H9 (cell line): Measurements from ENCODE around the gene GSG1L. TPM values are rescaled to one million over a fixed set of nuclear protein-coding genes. Genes with fewer than 3 reads are reported as not detected.

Source experiments
- DNase-seq: peaks from one replicate; pipeline ENCODE4 v3.0.0-alpha.2; 2017
- H2AFZ ChIP-seq: one replicate; pipeline ENCODE4 v1.6.1; 2013; ENCODE audit warnings: mild to moderate bottlenecking, low read length, control low read depth, moderate library complexity
- H2AK5ac ChIP-seq: 2 replicates; pipeline ENCODE4 v1.6.1; 2013; ENCODE audit warnings: low read length, control low read depth, mixed read lengths; ENCODE audit not compliant: insufficient read length
- H2BK120ac ChIP-seq: one replicate; pipeline ENCODE4 v1.6.1; 2013; ENCODE audit warnings: low read depth, mild to moderate bottlenecking, low read length, control low read depth, inconsistent platforms; ENCODE audit not compliant: poor library complexity, severe bottlenecking
- H2BK12ac ChIP-seq: 2 replicates; pipeline ENCODE4 v1.6.1; 2013; ENCODE audit warnings: low read length, control low read depth, mixed read lengths, low read depth; ENCODE audit not compliant: insufficient read length
- H2BK15ac ChIP-seq: 2 replicates; pipeline ENCODE4 v1.6.1; 2013; ENCODE audit warnings: low read depth, low read length, control low read depth
- H2BK20ac ChIP-seq: one replicate; pipeline ENCODE4 v1.6.1; 2013; ENCODE audit warnings: low read depth, mild to moderate bottlenecking, low read length, control low read depth, inconsistent platforms; ENCODE audit not compliant: poor library complexity, severe bottlenecking
- H2BK5ac ChIP-seq: 2 replicates; pipeline ENCODE4 v1.6.1; 2013; ENCODE audit warnings: low read length, control low read depth, mixed read lengths; ENCODE audit not compliant: insufficient read length
- H3K14ac ChIP-seq: 2 replicates; pipeline ENCODE4 v1.6.1; 2013; ENCODE audit warnings: low read length, control low read depth; ENCODE audit not compliant: insufficient read depth
- H3K18ac ChIP-seq: 2 replicates; pipeline ENCODE4 v1.6.1; 2013; ENCODE audit warnings: low read depth, mild to moderate bottlenecking, mixed read lengths, low read length, control low read depth; ENCODE audit not compliant: insufficient read length
- H3K23ac ChIP-seq: 2 replicates; pipeline ENCODE4 v1.6.1; 2013; ENCODE audit warnings: low read length, control low read depth, mixed read lengths, low read depth; ENCODE audit not compliant: insufficient read length
- H3K23me2 ChIP-seq: 2 replicates; pipeline ENCODE4 v1.6.1; 2013; ENCODE audit warnings: low read depth, mild to moderate bottlenecking, mixed read lengths, low read length, control low read depth; ENCODE audit not compliant: insufficient read length, poor library complexity, severe bottlenecking
- H3K27ac ChIP-seq: 2 replicates; pipeline ENCODE4 v1.5.1; 2013; ENCODE audit warnings: low read length, control low read depth, mixed read lengths, low read depth; ENCODE audit not compliant: insufficient read length
- H3K27me3 ChIP-seq: 2 replicates; pipeline ENCODE4 v1.6.1; 2013; ENCODE audit warnings: low read length, control low read depth, inconsistent platforms; ENCODE audit not compliant: insufficient read depth
- H3K4ac ChIP-seq: 2 replicates; pipeline ENCODE4 v1.6.1; 2013; ENCODE audit warnings: low read depth, mild to moderate bottlenecking, control low read depth, inconsistent platforms, low read length, moderate library complexity
- H3K4me1 ChIP-seq: 2 replicates; pipeline ENCODE4 v1.6.1; 2013; ENCODE audit warnings: low read length, control low read depth, inconsistent platforms; ENCODE audit not compliant: insufficient read depth
- H3K4me2 ChIP-seq: 2 replicates; pipeline ENCODE4 v1.6.1; 2013; ENCODE audit warnings: low read length, control low read depth, mixed read lengths; ENCODE audit not compliant: insufficient read length, insufficient read depth
- H3K56ac ChIP-seq: 2 replicates; pipeline ENCODE4 v1.6.1; 2013; ENCODE audit warnings: low read depth, mild to moderate bottlenecking, mixed read lengths, low read length, control low read depth; ENCODE audit not compliant: insufficient read length
- H3K79me1 ChIP-seq: 2 replicates; pipeline ENCODE4 v1.6.1; 2013; ENCODE audit warnings: low read depth, mild to moderate bottlenecking, moderate library complexity, low read length, control low read depth, inconsistent platforms; ENCODE audit not compliant: insufficient read depth, poor library complexity, severe bottlenecking
- H3K79me2 ChIP-seq: 2 replicates; pipeline ENCODE4 v1.6.1; 2013; ENCODE audit warnings: low read length, control low read depth, inconsistent platforms; ENCODE audit not compliant: insufficient read depth
- H3K9ac ChIP-seq: 2 replicates; pipeline ENCODE4 v1.6.1; 2013; ENCODE audit warnings: low read length, control low read depth, mixed read lengths; ENCODE audit not compliant: insufficient read length; ENCODE audit errors: extremely low read depth
- H3K9me3 ChIP-seq: one replicate; pipeline ENCODE4 v1.6.1; 2013; ENCODE audit warnings: low read depth, low read length, inconsistent platforms; ENCODE audit not compliant: control insufficient read depth
- H3T11ph ChIP-seq: one replicate; pipeline ENCODE4 v1.6.1; 2013; ENCODE audit warnings: mild to moderate bottlenecking, low read length, control low read depth, inconsistent platforms
- H4K20me1 ChIP-seq: one replicate; pipeline ENCODE4 v1.6.1; 2013; ENCODE audit not compliant: control insufficient read depth, insufficient read length, insufficient read depth
- H4K5ac ChIP-seq: 2 replicates; pipeline ENCODE4 v1.6.1; 2013; ENCODE audit warnings: low read depth, mild to moderate bottlenecking, mixed read lengths, low read length, control low read depth; ENCODE audit not compliant: insufficient read length
- H4K8ac ChIP-seq: replicated peaks from 2 replicates; pipeline ENCODE4 v1.6.1; 2013; ENCODE audit warnings: low read length, control low read depth, mixed read lengths, low read depth; ENCODE audit not compliant: insufficient read length
- H4K91ac ChIP-seq: 2 replicates; pipeline ENCODE4 v1.6.1; 2013; ENCODE audit warnings: low read depth, mild to moderate bottlenecking, moderate library complexity, mixed read lengths, low read length, control low read depth; ENCODE audit not compliant: insufficient read length
- H3K27ac Mint-ChIP-seq, 3 experiments: 2 replicates in 2 of 3; 3 replicates in 1 of 3; pipeline ENCODE4 v1.8.0; 2020 to 2021; ENCODE audit warnings: mixed read lengths in 3 of 3, mild to moderate bottlenecking in 1 of 3, moderate library complexity in 1 of 3
- H3K27me3 Mint-ChIP-seq: 2 replicates; pipeline ENCODE4 v1.8.0; 2021; ENCODE audit warnings: low read depth, mild to moderate bottlenecking, moderate library complexity, mixed read lengths
- H3K36me3 Mint-ChIP-seq, 3 experiments: 2 replicates in 2 of 3; 3 replicates in 1 of 3; pipeline ENCODE4 v1.8.0; 2020 to 2021; ENCODE audit warnings: low read depth in 3 of 3, mixed read lengths in 3 of 3; ENCODE audit not compliant: insufficient read depth in 1 of 3
- H3K4me1 Mint-ChIP-seq, 2 experiments: 2 replicates each; pipeline ENCODE4 v1.8.0; 2020; ENCODE audit warnings: mixed read lengths in 2 of 2
- H3K4me3 Mint-ChIP-seq, 2 experiments: 2 replicates in 1 of 2; 3 replicates in 1 of 2; pipeline ENCODE4 v1.8.0; 2020 to 2021; ENCODE audit warnings: mild to moderate bottlenecking in 2 of 2, mixed read lengths in 2 of 2, moderate library complexity in 1 of 2
- H3K9me3 Mint-ChIP-seq, 2 experiments: 2 replicates in 1 of 2; 3 replicates in 1 of 2; pipeline ENCODE4 v1.8.0; 2020; ENCODE audit warnings: mild to moderate bottlenecking in 2 of 2, mixed read lengths in 2 of 2, moderate library complexity in 1 of 2
- WGBS: extraction: QIAGEN DNeasy Blood & Tissue Kit; methylation state at CpG from one replicate; pipeline ENCODE4 v1.1.7; 2013; ENCODE audit warnings: missing lambda C conversion rate, low lambda C conversion rate, mixed read lengths; ENCODE audit not compliant: insufficient read length; ENCODE audit errors: extremely low coverage; 5-methylcytosine and 5-hydroxymethylcytosine counted together
- total RNA-seq: library from RNA; stranded (reverse); gene quantifications from 2 replicates; pipeline ENCODE4 v1.2.1, GENCODE V29; 2021
- TF ChIP-seq, protein P1 (sequence below): fragments of 200-600 bp; sonication (generic); conservative IDR thresholded peaks from 3 replicates; pipeline ENCODE4 v1.8.0; 2021; ENCODE audit warnings: antibody characterized with exemption, mild to moderate bottlenecking

The GSG1L gene
- total RNA-seq, 1 experiment from 2014 or later: 0.35 TPM

- Histone ChIP-seq H2AK5ac (no peak overlapping the region), H2BK20ac (no peak overlapping the region), H3K23me2 (no peaks in the 10 kb centered on the region), H2BK12ac (no peak overlapping the region), H3K79me1 (no peaks in the 10 kb centered on the region), H4K91ac (no peak overlapping the region), H2BK120ac (no peak overlapping the region), H3T11ph (no peak overlapping the region), H3K56ac (no peak overlapping the region), H3K79me2 (no peaks in the 10 kb centered on the region), H2AFZ (no peak overlapping the region), H3K4me2 (no peak overlapping the region), H3K4ac (no peak overlapping the region), H4K8ac (no peak overlapping the region), H4K5ac (no peak overlapping the region), H3K4me1 (no peaks in the 10 kb centered on the region), H3K9me3 (no peaks in the 10 kb centered on the region), H2BK15ac (no peak overlapping the region), H3K9ac (no peak overlapping the region), H3K14ac (no peak overlapping the region), H4K20me1 (no peaks in the 10 kb centered on the region), H3K18ac (no peak overlapping the region), H3K23ac (no peak overlapping the region), H2BK5ac (no peak overlapping the region), H3K27ac (no peak overlapping the region), H3K27me3 (no peaks in the 10 kb centered on the region)
- DNase-seq: no peak
- TF ChIP-seq, protein P1, sequence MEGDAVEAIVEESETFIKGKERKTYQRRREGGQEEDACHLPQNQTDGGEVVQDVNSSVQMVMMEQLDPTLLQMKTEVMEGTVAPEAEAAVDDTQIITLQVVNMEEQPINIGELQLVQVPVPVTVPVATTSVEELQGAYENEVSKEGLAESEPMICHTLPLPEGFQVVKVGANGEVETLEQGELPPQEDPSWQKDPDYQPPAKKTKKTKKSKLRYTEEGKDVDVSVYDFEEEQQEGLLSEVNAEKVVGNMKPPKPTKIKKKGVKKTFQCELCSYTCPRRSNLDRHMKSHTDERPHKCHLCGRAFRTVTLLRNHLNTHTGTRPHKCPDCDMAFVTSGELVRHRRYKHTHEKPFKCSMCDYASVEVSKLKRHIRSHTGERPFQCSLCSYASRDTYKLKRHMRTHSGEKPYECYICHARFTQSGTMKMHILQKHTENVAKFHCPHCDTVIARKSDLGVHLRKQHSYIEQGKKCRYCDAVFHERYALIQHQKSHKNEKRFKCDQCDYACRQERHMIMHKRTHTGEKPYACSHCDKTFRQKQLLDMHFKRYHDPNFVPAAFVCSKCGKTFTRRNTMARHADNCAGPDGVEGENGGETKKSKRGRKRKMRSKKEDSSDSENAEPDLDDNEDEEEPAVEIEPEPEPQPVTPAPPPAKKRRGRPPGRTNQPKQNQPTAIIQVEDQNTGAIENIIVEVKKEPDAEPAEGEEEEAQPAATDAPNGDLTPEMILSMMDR: no peak
- no peaks in the 10 kb centered on the region for H3K36me3 Mint-ChIP-seq
- WGBS: no CpG with 5 or more reads among the region's 20 CpGs
- H3K27me3 Mint-ChIP-seq: no peaks in the 10 kb centered on the region
- H3K27ac Mint-ChIP-seq: peak overlapping the region in 1 of 3 experiments; percentile 89; a peak in 2 of 7 replicates
- H3K4me3 Mint-ChIP-seq: no peak overlapping the region
- H3K9me3 Mint-ChIP-seq: no peaks in the 10 kb centered on the region
- peaks cover 0 to 9% of the 10 kb centered on the region in 2 experiments; a peak in 2 of 4 replicates for H3K4me1 Mint-ChIP-seq
These were observed 285.2 kb downstream of the GSG1L start for GRCh38 chr16:27778171-27778925.
